ENCODE measurements around the gene TEKT2.
A peak's percentile ranks its signal among the peaks of the same experiment; 100 is the strongest.

The TEKT2 gene

GRCh38 chr1:36132029-36132428 is 48.1 kb downstream of the TEKT2 start:
- no peak for DNase-seq

- DNase-seq: peak; percentile 80
Measured at GRCh38 chr1:36133484-36133883, 49.6 kb downstream of the TEKT2 start.

GRCh38 chr1:36134031-36134430 is 50.1 kb downstream of the TEKT2 start:
- no peak for DNase-seq

DNA sequence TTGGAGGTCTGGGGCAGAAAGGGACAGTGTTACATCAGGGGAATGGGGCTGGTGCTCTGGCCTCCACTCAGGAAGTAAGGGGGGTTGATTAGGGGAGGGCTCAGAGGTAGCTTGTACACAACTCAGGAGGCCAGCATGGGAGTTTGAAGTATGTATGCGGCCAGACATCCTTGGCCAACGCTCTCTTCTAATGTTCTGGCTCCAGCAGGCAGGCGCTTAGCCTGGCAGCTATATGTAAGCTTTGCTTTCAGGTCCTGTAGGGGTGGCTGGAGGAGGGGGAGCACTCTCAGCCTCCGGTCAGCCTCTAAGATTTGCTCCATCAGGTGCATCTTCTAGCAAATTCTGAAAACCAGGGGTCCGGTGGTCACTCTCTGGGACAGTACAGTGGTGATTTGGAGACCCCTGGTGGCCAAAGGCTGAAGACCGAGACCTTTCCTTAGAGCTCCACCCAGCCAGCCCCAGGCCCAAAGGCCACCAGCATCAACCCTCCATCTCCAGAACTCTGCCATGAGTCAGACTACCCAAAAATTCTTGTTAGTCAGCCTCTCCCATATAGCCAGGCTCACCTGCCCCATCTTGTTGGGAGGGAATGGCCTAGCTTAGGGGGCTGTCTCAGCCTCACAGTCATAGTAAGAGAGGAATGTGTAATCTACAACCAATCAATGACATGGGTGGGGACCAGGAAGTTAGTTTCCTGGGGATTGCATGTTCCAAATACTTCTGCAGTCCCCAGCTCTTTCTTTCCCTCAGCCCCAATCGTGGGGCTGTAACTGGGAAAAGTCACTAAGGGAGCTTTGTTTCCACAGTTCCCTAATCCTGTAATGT is 50.8 kb downstream of the TEKT2 start:
- peak; percentile 44 for DNase-seq

DNA sequence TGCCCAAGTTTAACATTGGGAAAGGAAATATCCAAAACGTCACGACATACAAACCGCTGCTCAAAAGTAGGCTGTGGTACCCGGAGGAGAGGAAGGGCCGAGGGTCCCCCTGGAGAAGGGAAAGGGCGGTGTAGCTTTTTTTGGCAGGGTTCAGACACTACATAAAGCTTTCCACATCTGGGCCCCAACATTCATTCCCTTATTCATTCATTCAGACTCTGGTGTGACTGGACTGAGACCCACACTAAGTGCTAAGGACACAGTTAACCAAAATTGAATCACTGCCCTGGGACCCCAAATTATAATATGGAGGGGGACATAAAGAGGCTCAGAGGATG is 51.4 kb downstream of the TEKT2 start:
- no peak for DNase-seq

DNA sequence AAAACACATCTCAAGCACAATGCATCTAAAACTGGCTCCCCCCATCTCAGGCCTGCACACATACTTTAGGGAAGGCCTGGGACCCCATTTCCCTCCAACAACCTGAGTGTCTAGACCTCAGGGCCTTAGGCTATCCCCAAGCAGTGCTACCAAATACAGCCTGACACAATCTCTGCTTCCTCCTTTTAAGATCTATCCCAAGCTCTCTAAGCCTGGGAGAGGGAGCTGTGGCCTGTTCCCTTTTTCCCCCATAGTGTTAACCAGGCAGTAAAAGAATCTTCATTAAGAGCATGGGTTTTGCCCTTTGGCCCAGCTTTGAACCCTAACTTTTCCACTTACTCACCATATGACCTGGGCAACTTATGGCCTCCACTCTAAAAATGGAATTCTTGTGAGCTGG is 51.9 kb downstream of the TEKT2 start:
- no peak for DNase-seq

- DNase-seq: peak; percentile 73
Measured at GRCh38 chr1:36136535-36136934, 52.6 kb downstream of the TEKT2 start.

DNA sequence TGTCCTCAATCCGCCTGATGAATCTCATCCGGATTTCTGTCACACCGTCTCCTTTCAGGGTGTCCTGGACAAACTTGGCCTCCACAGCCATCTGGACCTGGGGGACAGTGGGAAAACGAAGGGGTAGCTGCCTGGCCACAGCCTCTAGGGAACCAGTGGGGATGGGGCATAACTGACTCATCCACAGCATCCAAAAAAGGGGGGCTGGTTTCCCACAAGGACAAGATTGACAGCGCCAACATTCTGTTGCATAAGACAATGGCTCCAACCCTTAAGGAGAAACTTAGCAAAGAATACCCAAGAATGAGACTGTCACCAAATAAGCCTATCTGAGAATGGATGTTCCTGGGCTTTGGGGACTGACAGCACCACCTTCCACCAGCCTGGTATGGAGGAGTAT is 53.3 kb downstream of the TEKT2 start:
- DNase-seq: no peak

- DNase-seq: no peak
Measured at GRCh38 chr1:36137776-36138175, 53.9 kb downstream of the TEKT2 start.

Data from amniotic stem cell (primary cell).